NCI-H1436 treated with DMSO at 0.1 percent for 48 hours (cell line): Measurements from ENCODE around the gene WNT5A.

ENCODE experiments used
- DNase-seq: peaks from one replicate; lab custom pipeline; 2025; lab: John Stamatoyannopoulos, UW

The WNT5A gene

DNA sequence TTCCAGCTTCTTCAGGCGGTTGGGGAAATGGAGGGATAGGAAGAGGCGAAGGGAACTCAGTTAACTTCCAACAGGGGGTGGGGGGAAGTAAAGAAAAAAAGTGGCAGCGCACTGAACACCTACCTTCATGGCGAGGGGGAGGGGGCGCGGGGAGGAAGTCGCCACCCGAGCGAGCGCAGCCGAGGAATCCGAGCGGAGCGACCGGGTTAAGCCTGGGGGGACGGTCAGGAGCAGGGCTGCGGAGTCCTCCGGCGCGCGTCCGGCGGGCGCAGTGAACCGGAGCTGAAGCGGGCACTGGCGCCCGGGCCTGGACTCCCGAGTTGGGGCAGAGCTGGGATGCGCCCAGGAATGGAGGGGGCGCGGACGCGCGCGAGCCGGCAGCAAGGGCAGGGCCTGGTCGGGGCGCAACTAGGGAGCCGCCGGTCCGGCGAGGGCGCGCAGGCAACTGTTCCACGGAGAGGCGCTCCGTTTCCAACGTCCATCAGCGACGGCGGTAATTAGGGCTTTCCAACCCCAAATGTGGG is at the start of gene WNT5A:
Gene WNT5A (minus strand): TSS at position 450 of the 524 bp plus-strand sequence. CDS start 321 bp downstream, at position 129.
- DNase-seq, result no peak

DNA sequence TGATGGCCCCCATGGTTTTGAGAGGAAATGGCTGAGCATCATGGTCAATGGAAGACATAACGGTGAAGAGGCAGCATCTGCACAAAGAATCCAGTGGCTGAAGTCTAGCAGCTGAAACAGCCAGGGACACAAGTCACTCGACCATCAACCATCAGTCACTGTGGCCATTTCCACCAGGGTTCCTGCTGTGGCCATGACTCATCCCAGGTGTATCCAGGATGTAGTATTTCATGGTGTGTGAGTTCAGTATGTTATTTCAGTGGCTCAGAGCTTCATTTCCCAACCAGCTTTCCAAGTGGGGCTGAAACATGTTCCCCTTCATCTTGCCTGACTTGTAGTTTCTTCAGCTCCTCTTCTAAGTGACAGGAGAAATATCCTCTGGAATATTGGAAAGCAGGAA is 47.8 kb upstream of the WNT5A start:
- no peak for DNase-seq

DNA sequence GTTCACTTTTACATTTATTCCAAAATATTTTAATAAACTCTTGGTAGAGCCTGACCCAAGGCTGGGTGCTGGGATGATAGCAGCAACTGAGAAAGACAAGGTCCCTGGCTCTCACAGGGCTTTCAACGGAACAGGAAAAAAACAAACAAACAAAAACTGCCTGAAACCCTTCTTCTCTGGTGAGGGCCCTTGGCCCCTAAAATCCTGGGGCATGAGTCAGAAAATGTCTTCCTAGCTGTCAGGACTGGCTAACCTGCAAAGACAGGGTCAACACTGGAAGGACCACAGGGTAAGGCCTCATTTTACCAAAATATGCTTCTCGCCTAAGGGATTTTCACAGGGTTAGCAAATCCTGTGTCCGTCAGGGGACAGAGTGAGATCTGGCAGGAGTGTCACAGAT is 45.7 kb upstream of the WNT5A start:
- no peak for DNase-seq

DNA sequence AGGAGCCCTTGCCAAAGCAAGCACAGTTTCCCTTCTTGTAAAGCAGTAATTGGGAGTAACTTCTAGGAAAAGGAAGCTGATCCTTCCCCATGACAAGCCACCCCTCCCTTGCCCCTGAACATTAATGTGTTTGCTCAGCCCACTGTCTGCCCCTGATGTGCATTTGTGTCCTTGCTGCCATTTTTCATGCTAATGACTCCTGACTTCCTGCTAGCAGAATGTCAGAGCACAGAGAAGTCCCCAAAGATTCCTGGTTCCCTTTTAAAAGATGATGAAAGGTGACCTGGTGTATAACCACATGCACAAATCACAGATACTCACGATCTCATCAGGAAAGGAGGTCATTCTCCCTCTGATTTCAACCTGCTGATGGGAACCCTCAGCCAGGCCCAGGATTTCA is 44.2 kb upstream of the WNT5A start:
- DNase-seq, result no peak

DNA sequence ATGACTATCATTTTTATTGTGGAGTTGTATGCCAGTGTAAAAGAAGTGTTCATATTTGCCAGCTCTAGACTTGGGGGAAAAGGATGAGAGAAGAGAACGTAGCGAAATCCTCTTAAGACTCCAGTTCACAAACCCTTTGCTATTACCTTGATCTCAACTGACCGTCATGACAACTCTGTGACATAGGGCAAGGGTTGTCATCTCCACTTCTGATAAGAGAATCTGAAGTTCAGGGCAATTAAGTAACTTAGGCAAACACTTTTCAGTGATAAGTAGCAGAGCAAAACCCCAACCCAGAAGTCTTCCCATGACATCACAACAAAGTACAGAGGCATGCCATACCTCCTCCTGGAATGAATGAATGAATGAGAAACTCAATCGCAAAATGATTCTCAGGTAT is 40.3 kb upstream of the WNT5A start:
- no peak for DNase-seq

DNA sequence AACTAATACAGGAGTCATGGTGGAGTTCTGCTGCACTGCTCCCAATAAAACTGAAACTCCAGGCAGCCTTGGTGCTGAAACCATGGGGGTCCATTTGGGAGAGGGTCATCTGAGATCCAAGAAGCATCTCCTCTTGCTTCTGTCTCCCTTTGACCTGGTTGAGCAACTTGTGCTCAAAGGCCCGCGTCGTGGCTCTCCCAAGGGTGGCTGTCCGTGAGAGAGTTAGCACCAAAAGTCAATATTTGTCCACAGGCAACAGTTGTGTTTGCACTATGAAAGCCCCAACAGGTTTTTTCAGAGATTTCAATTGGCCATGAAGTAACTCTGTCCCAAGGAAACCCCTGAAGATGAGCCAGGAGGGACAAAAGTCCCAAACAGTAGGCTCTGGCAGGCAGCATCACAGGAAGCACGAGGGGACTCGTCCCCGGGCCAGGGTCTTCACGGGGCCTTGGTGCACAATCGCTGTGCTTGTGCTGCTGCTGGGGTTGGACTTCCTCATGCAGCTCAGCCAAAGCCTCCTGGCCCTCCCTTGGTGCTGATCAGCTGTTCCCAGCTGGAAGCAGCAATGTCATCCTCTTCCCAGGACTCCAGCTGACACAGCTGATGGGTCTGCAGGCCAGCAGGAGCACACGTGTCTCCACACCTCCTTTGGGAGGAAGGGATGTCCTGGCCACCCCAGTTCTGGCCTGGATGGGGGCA is 39.4 kb upstream of the WNT5A start:
- no peak for DNase-seq

DNA sequence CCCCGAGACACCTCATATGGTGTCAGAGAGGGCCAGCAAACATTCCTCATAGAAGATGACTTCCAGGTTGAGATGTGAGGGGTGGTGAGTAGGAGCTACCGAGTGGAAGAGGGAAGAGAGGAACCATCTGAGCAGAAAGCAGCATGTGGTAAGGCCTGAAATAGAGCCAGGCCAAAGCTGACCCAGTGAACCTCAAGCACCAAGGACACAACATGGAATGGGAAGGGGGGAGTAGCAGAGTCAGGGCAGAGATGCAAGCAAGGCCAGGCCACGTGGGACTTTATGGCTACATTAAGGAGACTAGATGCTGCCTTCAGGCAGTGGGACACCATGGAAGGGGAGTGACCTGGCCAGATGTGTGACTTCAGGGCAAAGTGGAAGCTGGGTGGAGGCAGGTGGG is 38.3 kb upstream of the WNT5A start:
- DNase-seq, result no peak

DNA sequence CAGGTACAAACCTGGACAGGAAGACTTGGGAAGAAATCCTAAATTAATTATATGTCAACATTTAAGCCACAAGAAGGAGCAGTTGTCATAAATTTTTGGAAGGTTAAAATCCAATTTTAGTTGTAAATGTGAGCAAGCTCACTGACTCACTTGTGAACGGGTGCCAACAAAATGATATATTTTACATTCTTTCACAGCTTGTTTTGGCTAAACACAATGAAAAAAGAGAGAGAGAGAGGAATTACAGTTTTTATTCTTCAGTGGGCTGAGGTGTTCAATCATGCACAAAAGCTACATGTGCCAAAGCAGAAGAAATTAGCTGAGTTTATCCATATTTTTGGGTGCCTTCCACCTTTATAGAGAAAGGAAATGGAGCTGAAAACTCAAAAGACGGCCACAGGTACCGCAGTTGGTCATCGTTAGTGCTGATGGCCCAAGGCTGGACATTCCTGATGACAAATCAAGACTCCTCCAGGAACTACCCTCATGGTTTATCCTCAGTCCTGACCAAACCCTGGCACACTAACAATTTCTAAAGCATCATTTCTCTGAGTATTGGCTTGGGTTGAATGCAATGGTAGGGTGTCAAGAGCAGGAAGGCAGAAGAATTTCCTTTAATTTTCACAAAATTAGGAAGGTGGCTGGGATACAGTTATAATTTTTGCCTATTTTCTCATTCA is 37.6 kb upstream of the WNT5A start:
- DNase-seq, result no peak

DNA sequence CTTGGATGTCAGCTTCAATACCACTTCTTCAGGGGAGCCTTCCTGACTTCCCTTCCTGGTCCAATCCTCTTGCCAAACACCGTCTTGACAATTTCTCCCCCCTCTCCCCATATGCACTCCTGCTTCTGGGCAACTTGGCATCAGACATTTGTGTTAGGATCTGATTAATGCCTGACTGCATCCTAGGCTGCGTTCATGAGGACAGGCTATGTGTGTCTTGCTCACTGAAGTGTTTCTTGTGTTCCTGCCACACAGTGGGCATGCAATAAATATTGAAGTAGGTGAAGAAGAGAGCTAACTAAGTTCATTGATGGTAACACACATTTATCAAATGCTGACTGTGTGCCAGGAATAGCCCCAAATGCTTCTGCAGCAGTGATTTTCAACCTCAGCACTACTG is 36.4 kb upstream of the WNT5A start:
- no peak for DNase-seq

DNA sequence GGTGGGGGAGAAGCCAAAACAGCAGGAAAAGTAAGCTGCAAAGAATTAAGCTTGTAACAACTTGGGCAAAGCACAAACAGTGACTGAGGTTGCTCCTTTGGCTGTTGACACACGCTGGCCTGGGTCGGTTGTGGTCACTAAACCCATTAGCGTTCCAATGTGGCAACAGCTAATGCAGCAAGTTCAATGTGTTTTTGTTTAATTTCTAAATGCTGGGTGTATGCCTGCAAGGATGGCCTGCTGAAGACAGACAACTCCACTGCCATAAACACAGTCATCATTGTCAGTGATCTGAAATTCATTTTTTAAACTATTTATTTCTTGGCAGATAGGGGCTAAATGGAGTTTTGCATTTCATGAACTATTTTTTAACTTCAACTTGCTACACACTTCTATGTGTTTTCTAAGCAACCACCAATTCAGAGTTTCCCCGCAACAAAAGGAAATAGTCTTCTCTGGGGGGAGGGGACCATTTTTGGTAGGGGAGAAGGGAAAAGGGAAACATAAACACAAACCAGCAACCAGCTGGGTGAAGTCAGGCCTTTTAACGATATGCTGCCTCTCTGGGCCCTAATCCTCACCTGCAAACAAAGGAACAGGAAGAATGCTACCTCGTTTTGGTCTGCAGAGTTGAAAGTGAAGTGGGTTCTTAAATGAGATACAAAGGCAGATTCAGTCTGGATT is 34.8 kb upstream of the WNT5A start:
- no peak for DNase-seq

DNA sequence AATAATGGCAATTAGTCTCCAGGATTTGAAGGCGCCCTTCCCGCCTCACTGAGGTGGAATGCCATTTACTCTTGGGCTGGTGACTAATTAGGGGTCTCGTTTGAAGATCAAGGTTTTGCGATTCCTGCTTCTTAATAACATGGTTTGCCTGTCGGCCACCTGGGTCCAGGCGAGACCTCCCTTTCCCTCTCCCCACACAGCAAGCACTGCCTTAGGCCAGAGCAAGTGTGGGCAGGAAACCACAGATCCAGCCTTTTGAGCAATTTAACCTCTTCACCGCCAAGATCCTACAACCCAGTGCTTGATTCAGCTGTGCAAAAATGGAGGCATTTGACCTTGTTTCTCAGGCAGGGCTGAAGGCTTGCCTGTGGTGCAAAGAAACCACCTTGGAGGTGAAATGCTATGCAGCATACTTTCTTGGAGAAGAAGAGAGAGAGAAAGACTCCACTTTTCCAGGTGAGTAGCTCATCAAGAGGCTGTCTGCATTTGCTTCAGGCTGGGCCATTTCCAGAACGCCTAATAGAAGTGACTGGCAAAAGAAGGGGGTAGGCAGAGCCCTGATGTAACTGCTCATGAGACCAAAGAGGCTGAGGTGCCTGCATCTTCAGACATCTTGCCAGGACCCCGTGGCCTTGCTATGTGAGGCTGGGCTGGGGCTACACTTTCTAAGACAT is 34.1 kb upstream of the WNT5A start:
- DNase-seq, result no peak

DNA sequence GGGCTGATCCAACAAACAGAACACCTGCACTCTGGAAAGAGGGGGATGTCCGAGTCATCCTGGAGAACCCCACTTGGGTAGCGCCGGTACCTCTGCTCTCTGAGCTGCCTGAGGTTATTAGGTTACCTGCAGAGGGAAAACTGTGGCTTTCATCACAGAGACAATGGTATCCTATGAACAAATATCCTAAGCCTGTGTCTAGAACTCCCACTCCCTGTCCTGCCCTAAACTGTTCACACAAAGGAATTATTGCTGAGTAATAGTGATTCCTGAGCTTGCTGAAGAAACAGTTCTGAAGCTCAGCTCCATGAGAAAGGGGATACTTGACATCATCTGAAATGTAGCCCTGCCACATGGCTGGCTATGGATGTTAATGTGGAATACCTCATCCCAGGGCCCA is 31.9 kb upstream of the WNT5A start:
- DNase-seq, result no peak

DNA sequence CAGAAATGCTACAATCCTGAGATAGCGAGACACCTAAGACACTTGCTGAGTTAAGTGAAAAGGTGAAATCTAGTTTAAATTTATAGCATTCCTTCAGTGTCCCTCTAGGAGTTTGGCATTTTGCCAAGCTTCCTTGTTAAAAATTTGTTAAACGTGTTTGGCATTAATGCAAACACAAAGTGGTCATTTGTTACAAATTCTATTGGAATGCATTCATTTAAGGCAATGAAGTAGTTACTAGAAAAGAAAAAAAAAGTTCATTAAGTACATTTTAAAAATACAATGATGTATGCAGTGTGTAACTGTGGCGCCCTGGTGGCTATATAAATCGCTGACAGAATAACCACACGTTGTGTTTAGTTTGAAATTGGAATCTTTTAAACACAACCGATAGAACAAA is 31.3 kb upstream of the WNT5A start:
- DNase-seq, result no peak

DNA sequence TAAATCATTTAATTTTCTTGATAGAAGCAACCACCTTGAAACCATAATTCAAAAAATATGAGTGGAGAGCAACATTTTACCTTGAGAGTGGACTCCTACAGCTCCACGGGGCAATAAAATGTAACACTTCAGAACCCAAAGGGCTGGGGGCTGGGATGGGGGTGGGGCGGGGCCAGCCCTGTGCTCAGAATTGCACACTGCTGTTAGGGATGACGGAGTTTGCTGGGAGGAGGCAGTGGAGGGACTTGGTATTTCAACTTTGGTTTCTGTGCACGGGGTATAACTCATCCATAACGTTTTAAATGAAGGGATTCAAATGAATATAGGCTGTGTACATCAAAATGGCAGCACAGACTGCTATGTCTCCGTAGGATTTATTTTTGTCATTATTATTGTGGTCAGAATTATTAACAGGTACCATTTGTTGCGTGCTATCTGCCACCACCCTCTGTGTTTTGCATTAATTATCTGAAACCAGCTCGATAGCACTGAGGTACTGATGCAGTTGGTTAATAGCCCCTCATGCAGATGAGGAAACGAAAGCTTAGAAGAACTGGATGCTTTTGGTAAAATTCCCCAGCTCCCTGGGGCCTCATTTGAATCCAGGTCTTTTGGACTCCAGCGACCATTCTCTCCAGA is 29.4 kb upstream of the WNT5A start:
- no peak for DNase-seq

DNA sequence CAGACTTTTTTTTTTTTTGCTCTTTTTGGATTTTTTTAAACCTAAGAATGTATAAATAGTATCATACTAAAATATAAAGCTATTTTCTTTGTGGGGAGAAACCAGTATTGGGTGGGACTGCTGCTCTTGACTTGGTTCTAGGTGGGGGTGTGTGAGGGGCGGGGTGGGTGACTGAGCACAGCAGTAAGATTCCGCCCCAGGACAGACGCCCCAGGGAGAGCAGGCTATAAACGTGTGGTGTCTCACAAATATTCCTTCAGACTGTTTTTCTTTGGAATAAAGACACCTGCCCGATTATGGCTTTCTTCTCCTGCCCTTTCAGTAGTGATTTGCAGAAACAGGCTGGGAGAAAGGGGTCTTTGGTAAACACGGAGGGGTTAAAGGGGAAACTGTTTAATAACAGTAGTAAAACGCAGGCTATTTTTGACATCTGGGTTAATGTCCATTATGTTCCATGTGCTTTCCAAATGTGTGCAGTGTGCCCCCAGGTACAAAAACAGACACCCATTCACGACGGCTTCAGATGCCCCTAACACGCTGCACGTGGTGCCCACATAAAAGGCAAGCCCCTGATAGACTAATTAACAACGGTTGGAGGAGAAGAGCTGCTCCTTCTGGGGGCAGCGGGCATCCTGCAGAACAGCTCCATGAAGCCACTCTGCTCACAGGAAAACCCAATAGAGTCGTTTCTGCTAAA is 28.6 kb upstream of the WNT5A start:
- DNase-seq, result no peak

DNA sequence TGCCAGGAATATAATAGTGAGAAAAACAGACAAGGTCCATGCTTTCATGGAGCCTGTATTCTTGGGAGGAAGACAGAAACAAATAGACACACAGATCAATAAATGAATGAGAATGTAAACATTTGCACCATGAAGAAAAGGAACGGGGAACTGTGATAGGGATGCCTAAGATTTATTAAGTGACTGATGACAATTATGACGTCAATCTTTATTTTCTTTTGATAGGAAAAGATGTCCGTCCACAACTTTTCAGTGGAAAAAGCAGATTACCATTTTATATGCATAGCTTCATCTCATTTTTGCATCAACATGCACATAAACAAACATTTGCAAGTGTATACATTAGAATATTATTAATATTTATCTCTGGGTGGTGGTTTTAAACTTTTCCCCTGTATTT is 27.9 kb upstream of the WNT5A start:
- DNase-seq, result no peak

DNA sequence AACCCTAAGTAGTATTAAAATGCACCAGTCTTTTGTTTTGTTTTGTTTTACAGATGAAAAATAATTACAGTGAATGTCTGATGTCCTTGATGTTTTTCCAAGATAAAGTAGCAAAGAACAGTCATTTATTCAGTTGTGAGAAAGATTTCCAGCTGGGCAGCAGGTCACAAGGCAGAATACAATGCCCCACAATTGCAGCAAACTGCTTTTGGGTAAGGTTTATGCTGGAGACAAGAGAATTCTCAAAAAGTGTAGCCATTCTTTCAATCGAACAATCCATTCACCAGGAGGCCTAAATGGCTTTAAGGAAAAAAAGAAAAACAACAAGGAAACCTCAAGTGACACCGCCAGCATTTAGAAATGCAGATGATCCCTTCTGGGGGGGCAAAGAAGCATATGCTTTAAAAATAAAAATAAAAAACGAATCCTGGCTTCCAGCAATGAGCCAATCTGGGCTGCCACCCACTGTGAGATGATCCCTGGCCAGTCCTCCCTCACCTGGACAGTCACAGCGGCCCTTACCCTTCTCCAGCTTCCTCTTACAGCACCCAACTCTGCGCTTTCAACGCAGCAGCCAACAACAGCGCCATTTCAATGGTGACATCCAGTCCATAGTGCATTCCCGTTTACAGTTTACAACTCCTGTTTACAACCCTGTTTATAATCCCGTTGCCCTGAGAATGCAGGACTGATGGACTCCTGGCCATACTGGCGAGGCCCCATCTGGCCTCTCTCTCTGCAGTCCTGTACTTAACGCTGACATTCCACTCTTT is 25.7 kb upstream of the WNT5A start:
- no peak for DNase-seq

DNA sequence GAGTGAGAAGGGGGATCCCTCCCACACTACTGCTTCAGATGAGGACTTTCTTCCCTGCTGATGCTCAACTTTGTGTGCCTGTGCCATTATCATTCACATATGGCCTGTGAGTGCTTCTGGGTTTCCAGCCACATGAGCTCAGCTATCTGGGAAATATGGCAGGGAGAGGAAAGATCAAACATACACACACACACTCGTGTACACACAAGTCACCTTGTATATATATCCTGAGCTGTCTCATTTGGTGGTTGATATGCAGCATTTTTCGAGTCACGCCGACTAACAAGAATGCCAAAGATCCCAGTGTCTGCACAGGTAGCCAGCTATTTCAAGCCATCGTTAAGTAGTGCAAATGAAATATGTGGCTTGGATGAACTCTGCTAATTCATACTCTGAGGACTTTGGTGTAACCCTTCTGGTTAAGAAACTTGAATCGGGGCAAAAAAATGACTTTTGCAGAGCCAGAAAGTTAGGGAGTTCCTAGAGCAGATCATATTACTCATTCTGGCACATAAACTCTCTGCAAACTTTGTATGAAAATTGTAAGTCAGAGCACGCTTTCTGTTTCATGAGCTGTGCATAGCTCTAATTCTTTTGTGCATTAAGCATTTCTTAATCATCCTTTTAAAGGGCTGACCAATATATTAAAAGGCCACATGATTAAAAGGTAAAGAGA is 24.9 kb upstream of the WNT5A start:
- no peak for DNase-seq

DNA sequence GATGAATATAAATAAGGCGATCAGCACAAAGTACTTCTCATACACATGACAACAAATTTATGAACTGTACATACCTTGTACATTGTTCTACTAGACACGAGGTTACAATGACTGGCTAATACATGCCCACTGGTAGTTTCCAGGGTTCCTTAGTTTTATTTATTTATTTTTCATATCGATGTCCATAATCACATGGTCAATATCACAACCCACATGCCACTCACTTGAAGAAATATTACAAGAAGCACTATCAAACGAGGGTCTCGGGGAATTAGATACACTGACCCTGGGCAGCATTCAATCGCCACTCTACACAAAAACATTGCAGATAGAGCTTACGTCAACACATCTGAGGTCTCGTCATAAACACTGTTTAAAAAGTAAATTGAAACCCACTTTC is 21.2 kb upstream of the WNT5A start:
- no peak for DNase-seq

DNA sequence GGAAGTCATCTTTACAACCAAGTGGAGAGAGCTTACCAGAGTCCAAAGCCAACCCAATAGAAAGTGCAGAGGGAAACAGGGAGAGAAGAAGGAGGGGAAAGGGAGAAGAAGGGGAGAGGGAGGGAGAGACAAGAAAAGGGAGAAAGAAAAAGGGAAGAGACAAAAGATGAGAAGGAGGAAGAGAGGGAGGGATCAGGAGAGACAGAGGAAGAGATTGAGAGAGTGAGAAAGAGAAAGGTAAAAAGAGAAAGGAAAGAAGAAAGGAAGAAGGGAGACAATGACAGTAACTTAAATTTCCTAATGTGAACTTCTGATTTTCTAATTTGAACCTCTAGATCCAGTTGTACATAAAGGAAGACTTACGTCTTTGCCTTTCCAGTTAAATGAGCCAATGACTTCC is 20.7 kb upstream of the WNT5A start:
- no peak for DNase-seq
